HL-60 (cell line): ENCODE data around the gene LRP1B.

Source experiments
- DNase-seq, 2 experiments: peaks; one replicate each; pipeline ENCODE4 v3.0.0-alpha.2; 2010 to 2020; ENCODE audit warnings: low read depth in 1 of 2, low spot score in 1 of 2
- H3K27ac ChIP-seq: fragments of 250-450 bp; sonication (Bioruptor Pico); replicated peaks from 2 replicates; pipeline ENCODE4 v1.5.1; 2020; ENCODE audit warnings: mild to moderate bottlenecking, moderate library complexity
- H3K27me3 ChIP-seq: fragments of 250-450 bp; sonication (Bioruptor Pico); 2 replicates; pipeline ENCODE4 v1.5.1; 2021; ENCODE audit warnings: mild to moderate bottlenecking, moderate library complexity; ENCODE audit not compliant: insufficient read depth, poor library complexity, severe bottlenecking
- H3K4me3 ChIP-seq: replicated peaks from 2 replicates; pipeline ENCODE4 v1.5.1; 2011; ENCODE audit warnings: mild to moderate bottlenecking, control low read depth, low read length; ENCODE audit not compliant: insufficient read depth
- GABPA ChIP-seq: IDR thresholded peaks from 2 replicates; pipeline ENCODE4 v1.6.1; 2012; ENCODE audit warnings: low read depth
- POLR2AphosphoS5 ChIP-seq: IDR thresholded peaks from 2 replicates; pipeline ENCODE4 v1.6.1; 2012; ENCODE audit warnings: low read depth
- REST ChIP-seq: IDR thresholded peaks from 2 replicates; pipeline ENCODE4 v1.6.1; 2012; ENCODE audit warnings: low read depth; ENCODE audit not compliant: insufficient replicate concordance
- SPI1 ChIP-seq: IDR thresholded peaks from 2 replicates; pipeline ENCODE4 v1.6.1; 2012; ENCODE audit warnings: low read depth, mild to moderate bottlenecking, borderline replicate concordance
- TF ChIP-seq, protein P1 (sequence below): IDR thresholded peaks from one replicate; pipeline ENCODE4 v1.5.1; 2011; ENCODE audit warnings: low read length, control low read depth, inconsistent platforms; ENCODE audit not compliant: insufficient read depth

The LRP1B gene

DNA sequence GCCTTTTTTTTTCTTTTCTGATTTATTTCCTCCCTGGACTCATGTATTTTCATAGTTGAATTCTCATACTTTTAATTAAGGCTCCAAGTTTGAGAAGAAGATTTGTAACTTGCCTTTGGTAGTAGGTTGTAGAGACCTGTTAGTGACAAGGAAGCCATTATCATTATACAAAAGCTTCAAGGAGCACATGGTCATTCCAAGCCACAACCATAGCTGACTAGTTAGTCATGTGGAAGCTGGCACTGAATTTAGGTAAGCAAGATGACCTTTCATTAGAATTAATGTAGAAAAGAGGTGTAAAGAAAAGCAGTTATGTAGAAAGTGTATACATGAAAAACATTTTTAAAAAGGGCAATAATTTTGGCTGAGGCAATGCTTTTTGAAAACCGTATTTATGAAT, 89.7 kb downstream of the LRP1B start:
- H3K27ac ChIP-seq = no peak overlapping the region
- TF ChIP-seq POLR2AphosphoS5 (no peak), GABPA (no peak), REST (no peak), SPI1 (no peak)
- TF ChIP-seq, protein P1, sequence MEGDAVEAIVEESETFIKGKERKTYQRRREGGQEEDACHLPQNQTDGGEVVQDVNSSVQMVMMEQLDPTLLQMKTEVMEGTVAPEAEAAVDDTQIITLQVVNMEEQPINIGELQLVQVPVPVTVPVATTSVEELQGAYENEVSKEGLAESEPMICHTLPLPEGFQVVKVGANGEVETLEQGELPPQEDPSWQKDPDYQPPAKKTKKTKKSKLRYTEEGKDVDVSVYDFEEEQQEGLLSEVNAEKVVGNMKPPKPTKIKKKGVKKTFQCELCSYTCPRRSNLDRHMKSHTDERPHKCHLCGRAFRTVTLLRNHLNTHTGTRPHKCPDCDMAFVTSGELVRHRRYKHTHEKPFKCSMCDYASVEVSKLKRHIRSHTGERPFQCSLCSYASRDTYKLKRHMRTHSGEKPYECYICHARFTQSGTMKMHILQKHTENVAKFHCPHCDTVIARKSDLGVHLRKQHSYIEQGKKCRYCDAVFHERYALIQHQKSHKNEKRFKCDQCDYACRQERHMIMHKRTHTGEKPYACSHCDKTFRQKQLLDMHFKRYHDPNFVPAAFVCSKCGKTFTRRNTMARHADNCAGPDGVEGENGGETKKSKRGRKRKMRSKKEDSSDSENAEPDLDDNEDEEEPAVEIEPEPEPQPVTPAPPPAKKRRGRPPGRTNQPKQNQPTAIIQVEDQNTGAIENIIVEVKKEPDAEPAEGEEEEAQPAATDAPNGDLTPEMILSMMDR = no peak

GRCh38 chr2:142040556-142040955, 90.3 kb downstream of the LRP1B start:
- no peak for DNase-seq
- Histone ChIP-seq H3K27ac (no peak overlapping the region), H3K27me3 (no peaks in the 10 kb centered on the region), H3K4me3 (no peak overlapping the region)
- TF ChIP-seq POLR2AphosphoS5 (no peak), REST (no peak), SPI1 (no peak), GABPA (no peak)
- TF ChIP-seq, protein P1 = no peak

More for the DNA sequence above, 89.7 kb downstream of the LRP1B start:
- H3K27me3 ChIP-seq = no peaks in the 10 kb centered on the region
- no peak for DNase-seq
- H3K4me3 ChIP-seq = no peak overlapping the region

GRCh38 chr2:142038826-142039225, 92.0 kb downstream of the LRP1B start:
- Histone ChIP-seq H3K27me3 (no peaks in the 10 kb centered on the region), H3K27ac (no peak overlapping the region)
- TF ChIP-seq, protein P1 = no peak
- TF ChIP-seq SPI1 (no peak), GABPA (no peak), REST (no peak), POLR2AphosphoS5 (no peak)

More at GRCh38 chr2:142038826-142039225, 92.0 kb downstream of the LRP1B start:
- no peak for DNase-seq
- no peak overlapping the region for H3K4me3 ChIP-seq
